Peyer's patch (tissue), 4 donors: ENCODE results near the gene LYRM1.

Source experiments
- POLR2A ChIP-seq, 2 donors: fragments of 450-650 bp; IDR thresholded peaks; one replicate each; pipeline ENCODE4 v1.5.1; 2017; ENCODE audit warnings: antibody characterized with exemption in 2 of 2, mild to moderate bottlenecking in 2 of 2, moderate library complexity in 2 of 2
- TF ChIP-seq, protein P1 (sequence below), 6 experiments: fragments of 450-650 bp in 4 of 6; fragments of 200-600 bp in 2 of 6; sonication (generic) in 1 of 6; IDR thresholded peaks; one replicate each; pipeline ENCODE4 v1.5.1; 2017 to 2019; ENCODE audit warnings: antibody characterized with exemption in 6 of 6, mild to moderate bottlenecking in 3 of 6, moderate library complexity in 1 of 6

GRCh38 chr16:20920799-20921198 is 20.2 kb downstream of the LYRM1 start:
- TF ChIP-seq, protein P1, sequence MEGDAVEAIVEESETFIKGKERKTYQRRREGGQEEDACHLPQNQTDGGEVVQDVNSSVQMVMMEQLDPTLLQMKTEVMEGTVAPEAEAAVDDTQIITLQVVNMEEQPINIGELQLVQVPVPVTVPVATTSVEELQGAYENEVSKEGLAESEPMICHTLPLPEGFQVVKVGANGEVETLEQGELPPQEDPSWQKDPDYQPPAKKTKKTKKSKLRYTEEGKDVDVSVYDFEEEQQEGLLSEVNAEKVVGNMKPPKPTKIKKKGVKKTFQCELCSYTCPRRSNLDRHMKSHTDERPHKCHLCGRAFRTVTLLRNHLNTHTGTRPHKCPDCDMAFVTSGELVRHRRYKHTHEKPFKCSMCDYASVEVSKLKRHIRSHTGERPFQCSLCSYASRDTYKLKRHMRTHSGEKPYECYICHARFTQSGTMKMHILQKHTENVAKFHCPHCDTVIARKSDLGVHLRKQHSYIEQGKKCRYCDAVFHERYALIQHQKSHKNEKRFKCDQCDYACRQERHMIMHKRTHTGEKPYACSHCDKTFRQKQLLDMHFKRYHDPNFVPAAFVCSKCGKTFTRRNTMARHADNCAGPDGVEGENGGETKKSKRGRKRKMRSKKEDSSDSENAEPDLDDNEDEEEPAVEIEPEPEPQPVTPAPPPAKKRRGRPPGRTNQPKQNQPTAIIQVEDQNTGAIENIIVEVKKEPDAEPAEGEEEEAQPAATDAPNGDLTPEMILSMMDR (IDR thresholded peaks at IDR 0.05) = no peak
- TF ChIP-seq POLR2A (IDR thresholded peaks at IDR 0.05) = no peak
